H1 (cell line): ENCODE data around the gene MYO9A. TPM values are rescaled to one million over a fixed set of nuclear protein-coding genes. Genes with fewer than 3 reads are reported as not detected.

Experiments used
- CTCF ChIA-PET: fragments of 300-600 bp; sonication (Branson Sonifier 250); formaldehyde crosslinking; loops from one replicate; lab custom pipeline; 2021; ENCODE audit not compliant: partially characterized antibody; lab: Charles Lee
- POLR2A ChIA-PET: fragments of 300-600 bp; sonication (Branson Sonifier 250); formaldehyde crosslinking; loops from one replicate; lab custom pipeline; 2021; ENCODE audit warnings: inconsistent platforms; ENCODE audit not compliant: partially characterized antibody; lab: Charles Lee
- DNase-seq, 2 experiments: peaks; one replicate each; pipeline versions ENCODE4 v3.0.0 to v3.0.0-alpha.2; 2010 to 2022; ENCODE audit warnings: low spot score in 2 of 2, low read depth in 1 of 2, mixed read lengths in 1 of 2
- FAIRE-seq: peaks from 2 replicates; lab custom pipeline; 2011; peaks lifted over from hg19 to GRCh38; lab: Jason Lieb, UNC
- H2AFZ ChIP-seq: 2 replicates; pipeline ENCODE4 v1.8.1; 2012; ENCODE audit warnings: low read length, inconsistent platforms
- H2AK5ac ChIP-seq: 2 replicates; pipeline ENCODE4 v1.6.1; 2013; ENCODE audit warnings: low read depth, low read length
- H2BK120ac ChIP-seq: replicated peaks from 2 replicates; pipeline ENCODE3; 2013; ENCODE audit warnings: low read depth, low read length, inconsistent platforms
- H2BK12ac ChIP-seq: 2 replicates; pipeline ENCODE4 v1.6.1; 2013; ENCODE audit warnings: low read depth, low read length
- H2BK15ac ChIP-seq: 2 replicates; pipeline ENCODE4 v1.6.1; 2013; ENCODE audit warnings: low read length
- H2BK20ac ChIP-seq: 2 replicates; pipeline ENCODE4 v1.6.1; 2013; ENCODE audit warnings: low read length
- H2BK5ac ChIP-seq: 2 replicates; pipeline ENCODE4 v1.6.1; 2013; ENCODE audit warnings: low read depth, low read length
- H3K14ac ChIP-seq: 2 replicates; pipeline ENCODE4 v1.6.1; 2013; ENCODE audit warnings: inconsistent platforms; ENCODE audit not compliant: insufficient read length
- H3K18ac ChIP-seq: 2 replicates; pipeline ENCODE4 v1.6.1; 2013; ENCODE audit warnings: low read length; ENCODE audit errors: extremely low read depth
- H3K23ac ChIP-seq: 2 replicates; pipeline ENCODE4 v1.6.1; 2013; ENCODE audit warnings: inconsistent platforms; ENCODE audit not compliant: insufficient read length
- H3K23me2 ChIP-seq: 2 replicates; pipeline ENCODE4 v1.6.1; 2013; ENCODE audit warnings: low read depth, low read length
- H3K27ac ChIP-seq: 2 replicates; pipeline ENCODE4 v1.6.1; 2011; ENCODE audit warnings: low read depth, low read length, inconsistent platforms
- H3K27me3 ChIP-seq, 4 experiments: replicated peaks in 1 of 4; 1 replicate in 1 of 4; 2 replicates in 3 of 4; pipeline versions ENCODE4 v1.6.1 to v1.8.1; 2011 to 2013; ENCODE audit warnings: low read length in 3 of 4, mild to moderate bottlenecking in 3 of 4, inconsistent platforms in 2 of 4, mixed read lengths in 2 of 4, moderate library complexity in 1 of 4; ENCODE audit not compliant: control insufficient read depth in 3 of 4, insufficient read depth in 3 of 4; ENCODE audit errors: extremely low read depth in 1 of 4
- H3K36me3 ChIP-seq, 4 experiments: 2 replicates each; pipeline versions ENCODE4 v1.6.1 to v1.8.1; 2011 to 2013; ENCODE audit warnings: mild to moderate bottlenecking in 4 of 4, low read length in 3 of 4, moderate library complexity in 2 of 4, control low read depth in 1 of 4, inconsistent platforms in 1 of 4; ENCODE audit not compliant: insufficient read depth in 4 of 4, control insufficient read depth in 2 of 4
- H3K4ac ChIP-seq: replicated peaks from 2 replicates; pipeline ENCODE3; 2013; ENCODE audit warnings: low read length, low read depth, mixed read lengths, inconsistent platforms; ENCODE audit not compliant: insufficient read length
- H3K4me1 ChIP-seq, 4 experiments: replicated peaks in 1 of 4; 1 replicate in 1 of 4; 2 replicates in 3 of 4; pipeline versions ENCODE4 v1.6.1 to v1.8.1; 2011 to 2013; ENCODE audit warnings: low read length in 3 of 4, inconsistent platforms in 2 of 4, mixed read lengths in 1 of 4; ENCODE audit not compliant: insufficient read depth in 4 of 4, control insufficient read depth in 3 of 4
- H3K4me2 ChIP-seq, 2 experiments: 2 replicates each; pipeline versions ENCODE4 v1.6.1 to v1.8.1; 2011 to 2013; ENCODE audit warnings: low read depth in 2 of 2, low read length in 2 of 2, control low read depth in 1 of 2, inconsistent platforms in 1 of 2, mild to moderate bottlenecking in 1 of 2; ENCODE audit not compliant: insufficient read depth in 1 of 2
- H3K4me3 ChIP-seq, 4 experiments: fragments of 200-600, 300-600 bp in 1 of 4; sonication (generic), shearing (Covaris generic), sonication (Bioruptor Twin) in 1 of 4; 2 replicates each; pipeline versions ENCODE4 v1.5.1 to v1.8.1; 2011 to 2016; ENCODE audit warnings: low read length in 4 of 4, low read depth in 3 of 4, control low read depth in 2 of 4, inconsistent platforms in 2 of 4, mild to moderate bottlenecking in 2 of 4, mixed read lengths in 1 of 4, moderate library complexity in 1 of 4; ENCODE audit not compliant: insufficient read depth in 2 of 4; ENCODE audit errors: extremely low read depth in 1 of 4
- H3K56ac ChIP-seq: replicated peaks from 2 replicates; pipeline ENCODE3; 2013; ENCODE audit warnings: low read depth, mild to moderate bottlenecking, mixed read lengths, low read length, inconsistent platforms; ENCODE audit not compliant: insufficient read length
- H3K79me1 ChIP-seq: 2 replicates; pipeline ENCODE4 v1.6.1; 2013; ENCODE audit warnings: low read depth, low read length, control low read depth
- H3K79me2 ChIP-seq, 2 experiments: 2 replicates each; pipeline versions ENCODE4 v1.6.1 to v1.8.1; 2012 to 2013; ENCODE audit warnings: low read length in 2 of 2, mild to moderate bottlenecking in 2 of 2, inconsistent platforms in 1 of 2; ENCODE audit not compliant: insufficient read depth in 2 of 2, control insufficient read depth in 1 of 2
- H3K9ac ChIP-seq, 4 experiments: replicated peaks in 1 of 4; 1 replicate in 1 of 4; 2 replicates in 3 of 4; pipeline versions ENCODE4 v1.6.1 to v1.8.1; 2011 to 2013; ENCODE audit warnings: low read depth in 3 of 4, low read length in 3 of 4, control low read depth in 2 of 4, mild to moderate bottlenecking in 2 of 4, moderate library complexity in 2 of 4, inconsistent platforms in 1 of 4; ENCODE audit errors: extremely low read depth in 1 of 4
- H3K9me3 ChIP-seq, 2 experiments: 2 replicates each; pipeline versions ENCODE4 v1.6.1 to v1.8.1; 2012 to 2013; ENCODE audit warnings: mild to moderate bottlenecking in 2 of 2, moderate library complexity in 2 of 2, control low read depth in 1 of 2, inconsistent platforms in 1 of 2, low read depth in 1 of 2, low read length in 1 of 2, mixed read lengths in 1 of 2; ENCODE audit not compliant: insufficient read depth in 2 of 2
- H4K20me1 ChIP-seq, 2 experiments: replicated peaks in 1 of 2; 2 replicates each; pipeline versions ENCODE3 to v1.8.1; 2011 to 2013; ENCODE audit warnings: inconsistent platforms in 2 of 2, low read length in 2 of 2, mild to moderate bottlenecking in 1 of 2; ENCODE audit not compliant: insufficient read depth in 2 of 2, control insufficient read depth in 1 of 2
- H4K5ac ChIP-seq: 2 replicates; pipeline ENCODE4 v1.6.1; 2013; ENCODE audit warnings: low read length, low read depth, mixed read lengths, inconsistent platforms; ENCODE audit not compliant: insufficient read length
- H4K8ac ChIP-seq: 2 replicates; pipeline ENCODE4 v1.8.0; 2013; ENCODE audit warnings: mild to moderate bottlenecking, moderate library complexity, low read length, inconsistent platforms; ENCODE audit not compliant: insufficient read depth; ENCODE audit errors: extremely low read depth
- H4K91ac ChIP-seq: replicated peaks from 2 replicates; pipeline ENCODE3; 2013; ENCODE audit warnings: low read length, mixed read lengths, inconsistent platforms; ENCODE audit not compliant: insufficient read length
- CHD1 ChIP-seq: IDR thresholded peaks from 2 replicates; pipeline ENCODE4 v1.6.1; 2012; ENCODE audit warnings: low read depth, low read length, improper control_type of control experiment
- CHD2 ChIP-seq: IDR thresholded peaks from 2 replicates; pipeline ENCODE4 v1.6.1; 2012; ENCODE audit warnings: low read length, improper control_type of control experiment
- E2F6 ChIP-seq: IDR thresholded peaks from 2 replicates; pipeline ENCODE4 v1.6.1; 2012; ENCODE audit warnings: inconsistent platforms
- HDAC2 ChIP-seq, 2 experiments: fragments of 300-600 bp in 1 of 2; sonication (generic) in 1 of 2; IDR thresholded peaks; 2 replicates each; pipeline ENCODE4 v1.6.1; 2011 to 2012; ENCODE audit warnings: low read depth in 2 of 2, low read length in 2 of 2, mild to moderate bottlenecking in 2 of 2, moderate library complexity in 2 of 2, borderline replicate concordance in 1 of 2, inconsistent platforms in 1 of 2
- PHF8 ChIP-seq: fragments of 200-600 bp; sonication (generic); conservative IDR thresholded peaks from 2 replicates; pipeline ENCODE4 v1.7.1; 2012; ENCODE audit warnings: low read depth, mild to moderate bottlenecking, inconsistent platforms, low read length, moderate library complexity
- POU5F1 ChIP-seq: IDR thresholded peaks from 2 replicates; pipeline ENCODE4 v1.6.1; 2011; ENCODE audit warnings: low read depth, mild to moderate bottlenecking, low read length, moderate library complexity
- RFX5 ChIP-seq: IDR thresholded peaks from 2 replicates; pipeline ENCODE4 v1.6.1; 2011; ENCODE audit warnings: low read depth, low read length, improper control_type of control experiment, borderline replicate concordance
- RXRA ChIP-seq: IDR thresholded peaks from 2 replicates; pipeline ENCODE4 v1.6.1; 2011; ENCODE audit warnings: low read depth, mild to moderate bottlenecking, low read length, moderate library complexity; ENCODE audit not compliant: insufficient read depth
- SAP30 ChIP-seq: fragments of 300-600 bp; sonication (generic); IDR thresholded peaks from 2 replicates; pipeline ENCODE4 v1.7.1; 2012; ENCODE audit warnings: low read length, moderate library complexity, mild to moderate bottlenecking, inconsistent platforms; ENCODE audit not compliant: insufficient read depth, insufficient replicate concordance
- SIN3A ChIP-seq, 2 experiments: IDR thresholded peaks in 1 of 2; conservative IDR thresholded peaks in 1 of 2; 2 replicates each; pipeline ENCODE4 v1.6.1; 2011 to 2012; ENCODE audit warnings: low read length in 2 of 2, improper control_type of control experiment in 1 of 2, low read depth in 1 of 2, mild to moderate bottlenecking in 1 of 2
- SP4 ChIP-seq: IDR thresholded peaks from 2 replicates; pipeline ENCODE4 v1.6.1; 2012; ENCODE audit warnings: low read length, inconsistent platforms
- TAF1 ChIP-seq: IDR thresholded peaks from 2 replicates; pipeline ENCODE4 v1.6.1; 2011; ENCODE audit warnings: mild to moderate bottlenecking, low read depth, low read length
- TAF7 ChIP-seq: optimal IDR thresholded peaks from 2 replicates; pipeline ENCODE3; 2011; ENCODE audit warnings: low read depth, mild to moderate bottlenecking, inconsistent platforms, low read length, moderate library complexity, borderline replicate concordance
- WGBS, 2 experiments: shearing (Covaris generic) in 1 of 2; methylation state at CpG; one replicate each; pipeline versions ENCODE4 v1.1.6 to v1.1.7; 2013 to 2015; ENCODE audit warnings: low lambda C conversion rate in 2 of 2, mixed read lengths in 2 of 2, inconsistent platforms in 1 of 2, low coverage in 1 of 2, missing lambda C conversion rate in 1 of 2; ENCODE audit not compliant: insufficient replicate concordance in 2 of 2, insufficient coverage in 1 of 2, insufficient read length in 1 of 2; ENCODE audit errors: extremely low coverage in 1 of 2, missing lambda C conversion rate in 1 of 2; 5-methylcytosine and 5-hydroxymethylcytosine counted together
- polyA plus RNA-seq, 7 experiments: library from polyadenylated mRNA; depleted of rRNA in 3 of 7; stranded (reverse) in 5 of 7; unstranded in 2 of 7; fragments of >200 nt in 5 of 7; fragments of 200-250 nt in 2 of 7; gene quantifications; 1 replicate in 5 of 7; 2 replicates in 1 of 7; 4 replicates in 1 of 7; pipeline versions ENCODE4 v1.2.1 to v1.2.3, GENCODE V29; 2011 to 2013; ENCODE audit warnings: missing spikeins in 2 of 7, mixed read lengths in 2 of 7
- total RNA-seq: library from RNA; stranded (reverse); fragmentation: NEBNext Ultra II Directional; extraction: Animal tissue kit (Norgen Biotek cat#: 25700); gene quantifications from 2 replicates; pipeline ENCODE4 v1.2.1, GENCODE V29; 2021

Gene MYO9A
- total and polyA plus RNA-seq, 2 of the 8 experiments (the other 6 are each of a cell fraction or from before 2014, with no cell fraction given), result 3.9 to 26.0 TPM

DNA sequence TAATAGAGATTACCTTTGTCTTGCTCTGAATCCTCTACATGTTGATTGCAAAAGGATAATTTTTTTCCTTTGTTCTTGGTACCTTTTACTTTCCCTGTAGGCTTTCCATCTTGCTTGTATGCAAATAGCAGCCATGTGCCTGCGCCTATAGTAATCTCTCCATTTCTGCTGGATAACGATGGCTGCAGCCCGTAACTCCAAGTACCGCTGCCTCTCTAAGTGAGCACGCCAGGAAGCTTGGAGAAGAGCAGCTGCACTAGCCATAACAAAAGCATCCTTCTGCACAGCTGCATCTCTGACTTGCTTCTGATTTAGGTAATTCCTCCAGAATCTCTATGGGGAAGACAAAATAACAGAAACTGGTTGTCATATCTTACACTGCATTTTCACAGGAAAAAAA is 218.3 kb downstream of the MYO9A start:
- Histone ChIP-seq H3K23me2 (no peaks in the 10 kb centered on the region), H2BK20ac (no peak overlapping the region), H3K79me1 (no peaks in the 10 kb centered on the region), H2AK5ac (no peak overlapping the region), H3K79me2 (no peaks in the 10 kb centered on the region), H4K5ac (no peak overlapping the region), H3K9ac (no peak overlapping the region), H4K20me1 (no peaks in the 10 kb centered on the region), H3K14ac (no peak overlapping the region), H3K4me2 (no peak overlapping the region), H4K8ac (no peak overlapping the region), H3K18ac (no peak overlapping the region), H3K23ac (no peak overlapping the region), H3K56ac (no peak overlapping the region), H4K91ac (no peak overlapping the region), H3K27me3 (no peaks in the 10 kb centered on the region), H2BK12ac (no peak overlapping the region), H3K4ac (no peak overlapping the region), H2BK15ac (no peak overlapping the region), H3K4me1 (no peaks in the 10 kb centered on the region), H3K9me3 (no peaks in the 10 kb centered on the region), H3K4me3 (no peak overlapping the region), H2BK120ac (no peak overlapping the region), H3K36me3 (peaks cover 0 to 7% (median 3%) of the 10 kb centered on the region in 4 experiments; a peak in 3 of 8 replicates), H2AFZ (no peak overlapping the region), H3K27ac (no peak overlapping the region), H2BK5ac (no peak overlapping the region)
- no peak for FAIRE-seq
- ChIA-PET POLR2A (no interaction called here), CTCF (interaction anchor here (0.5 kb wide), 1 partner anchor 238 kb away, joined by 5 read pairs; no protein-coding TSS in a partner anchor)
- 91% methylated on average over 5 of the region's 5 CpGs; no CpG with 5 or more reads in 1 of the 2 experiments for WGBS, 2 experiments
- DNase-seq, result no peak
- TF ChIP-seq TAF1, result no peak
- TF ChIP-seq CHD1, result no peak
- no peak for TF ChIP-seq CHD2
- TF ChIP-seq SIN3A (conservative IDR thresholded peaks at IDR 0.05 in 1 of 2, IDR thresholded peaks at IDR 0.05 in 1 of 2; ENCODE audit: low read depth in 1 of 2, low read length in 2 of 2), result no peak
- TF ChIP-seq RXRA, result no peak
- TF ChIP-seq HDAC2 (IDR thresholded peaks at IDR 0.05; ENCODE audit: borderline replicate concordance in 1 of 2, low read depth in 2 of 2, low read length in 2 of 2), result no peak
- no peak for TF ChIP-seq E2F6
- TF ChIP-seq PHF8, result no peak
- no peak for TF ChIP-seq TAF7
- TF ChIP-seq SP4, result no peak
- TF ChIP-seq RFX5, result no peak
- no peak for TF ChIP-seq SAP30
- no peak for TF ChIP-seq POU5F1
